H9 (cell line): Measurements from ENCODE around the gene NR2F1-AS1. TPM values are rescaled to one million over a fixed set of nuclear protein-coding genes. Genes with fewer than 3 reads are reported as not detected.
A peak's percentile ranks its signal among the peaks of the same experiment; 100 is the strongest.

Experiments used
- DNase-seq: peaks from one replicate; pipeline ENCODE4 v3.0.0-alpha.2; 2017
- H2AFZ ChIP-seq: one replicate; pipeline ENCODE4 v1.6.1; 2013; ENCODE audit warnings: mild to moderate bottlenecking, low read length, control low read depth, moderate library complexity
- H2AK5ac ChIP-seq: 2 replicates; pipeline ENCODE4 v1.6.1; 2013; ENCODE audit warnings: low read length, control low read depth, mixed read lengths; ENCODE audit not compliant: insufficient read length
- H2BK120ac ChIP-seq: one replicate; pipeline ENCODE4 v1.6.1; 2013; ENCODE audit warnings: low read depth, mild to moderate bottlenecking, low read length, control low read depth, inconsistent platforms; ENCODE audit not compliant: poor library complexity, severe bottlenecking
- H2BK12ac ChIP-seq: 2 replicates; pipeline ENCODE4 v1.6.1; 2013; ENCODE audit warnings: low read length, control low read depth, mixed read lengths, low read depth; ENCODE audit not compliant: insufficient read length
- H2BK15ac ChIP-seq: 2 replicates; pipeline ENCODE4 v1.6.1; 2013; ENCODE audit warnings: low read depth, low read length, control low read depth
- H2BK20ac ChIP-seq: one replicate; pipeline ENCODE4 v1.6.1; 2013; ENCODE audit warnings: low read depth, mild to moderate bottlenecking, low read length, control low read depth, inconsistent platforms; ENCODE audit not compliant: poor library complexity, severe bottlenecking
- H2BK5ac ChIP-seq: 2 replicates; pipeline ENCODE4 v1.6.1; 2013; ENCODE audit warnings: low read length, control low read depth, mixed read lengths; ENCODE audit not compliant: insufficient read length
- H3K14ac ChIP-seq: 2 replicates; pipeline ENCODE4 v1.6.1; 2013; ENCODE audit warnings: low read length, control low read depth; ENCODE audit not compliant: insufficient read depth
- H3K18ac ChIP-seq: 2 replicates; pipeline ENCODE4 v1.6.1; 2013; ENCODE audit warnings: low read depth, mild to moderate bottlenecking, mixed read lengths, low read length, control low read depth; ENCODE audit not compliant: insufficient read length
- H3K23ac ChIP-seq: 2 replicates; pipeline ENCODE4 v1.6.1; 2013; ENCODE audit warnings: low read length, control low read depth, mixed read lengths, low read depth; ENCODE audit not compliant: insufficient read length
- H3K23me2 ChIP-seq: 2 replicates; pipeline ENCODE4 v1.6.1; 2013; ENCODE audit warnings: low read depth, mild to moderate bottlenecking, mixed read lengths, low read length, control low read depth; ENCODE audit not compliant: insufficient read length, poor library complexity, severe bottlenecking
- H3K27ac ChIP-seq: 2 replicates; pipeline ENCODE4 v1.5.1; 2013; ENCODE audit warnings: low read length, control low read depth, mixed read lengths, low read depth; ENCODE audit not compliant: insufficient read length
- H3K27me3 ChIP-seq: 2 replicates; pipeline ENCODE4 v1.6.1; 2013; ENCODE audit warnings: low read length, control low read depth, inconsistent platforms; ENCODE audit not compliant: insufficient read depth
- H3K4ac ChIP-seq: 2 replicates; pipeline ENCODE4 v1.6.1; 2013; ENCODE audit warnings: low read depth, mild to moderate bottlenecking, control low read depth, inconsistent platforms, low read length, moderate library complexity
- H3K4me1 ChIP-seq: 2 replicates; pipeline ENCODE4 v1.6.1; 2013; ENCODE audit warnings: low read length, control low read depth, inconsistent platforms; ENCODE audit not compliant: insufficient read depth
- H3K4me2 ChIP-seq: 2 replicates; pipeline ENCODE4 v1.6.1; 2013; ENCODE audit warnings: low read length, control low read depth, mixed read lengths; ENCODE audit not compliant: insufficient read length, insufficient read depth
- H3K56ac ChIP-seq: 2 replicates; pipeline ENCODE4 v1.6.1; 2013; ENCODE audit warnings: low read depth, mild to moderate bottlenecking, mixed read lengths, low read length, control low read depth; ENCODE audit not compliant: insufficient read length
- H3K79me1 ChIP-seq: 2 replicates; pipeline ENCODE4 v1.6.1; 2013; ENCODE audit warnings: low read depth, mild to moderate bottlenecking, moderate library complexity, low read length, control low read depth, inconsistent platforms; ENCODE audit not compliant: insufficient read depth, poor library complexity, severe bottlenecking
- H3K79me2 ChIP-seq: 2 replicates; pipeline ENCODE4 v1.6.1; 2013; ENCODE audit warnings: low read length, control low read depth, inconsistent platforms; ENCODE audit not compliant: insufficient read depth
- H3K9ac ChIP-seq: 2 replicates; pipeline ENCODE4 v1.6.1; 2013; ENCODE audit warnings: low read length, control low read depth, mixed read lengths; ENCODE audit not compliant: insufficient read length; ENCODE audit errors: extremely low read depth
- H3K9me3 ChIP-seq: one replicate; pipeline ENCODE4 v1.6.1; 2013; ENCODE audit warnings: low read depth, low read length, inconsistent platforms; ENCODE audit not compliant: control insufficient read depth
- H3T11ph ChIP-seq: one replicate; pipeline ENCODE4 v1.6.1; 2013; ENCODE audit warnings: mild to moderate bottlenecking, low read length, control low read depth, inconsistent platforms
- H4K20me1 ChIP-seq: one replicate; pipeline ENCODE4 v1.6.1; 2013; ENCODE audit not compliant: control insufficient read depth, insufficient read length, insufficient read depth
- H4K5ac ChIP-seq: 2 replicates; pipeline ENCODE4 v1.6.1; 2013; ENCODE audit warnings: low read depth, mild to moderate bottlenecking, mixed read lengths, low read length, control low read depth; ENCODE audit not compliant: insufficient read length
- H4K8ac ChIP-seq: replicated peaks from 2 replicates; pipeline ENCODE4 v1.6.1; 2013; ENCODE audit warnings: low read length, control low read depth, mixed read lengths, low read depth; ENCODE audit not compliant: insufficient read length
- H4K91ac ChIP-seq: 2 replicates; pipeline ENCODE4 v1.6.1; 2013; ENCODE audit warnings: low read depth, mild to moderate bottlenecking, moderate library complexity, mixed read lengths, low read length, control low read depth; ENCODE audit not compliant: insufficient read length
- H3K27ac Mint-ChIP-seq, 3 experiments: 2 replicates in 2 of 3; 3 replicates in 1 of 3; pipeline ENCODE4 v1.8.0; 2020 to 2021; ENCODE audit warnings: mixed read lengths in 3 of 3, mild to moderate bottlenecking in 1 of 3, moderate library complexity in 1 of 3
- H3K27me3 Mint-ChIP-seq: 2 replicates; pipeline ENCODE4 v1.8.0; 2021; ENCODE audit warnings: low read depth, mild to moderate bottlenecking, moderate library complexity, mixed read lengths
- H3K36me3 Mint-ChIP-seq, 3 experiments: 2 replicates in 2 of 3; 3 replicates in 1 of 3; pipeline ENCODE4 v1.8.0; 2020 to 2021; ENCODE audit warnings: low read depth in 3 of 3, mixed read lengths in 3 of 3; ENCODE audit not compliant: insufficient read depth in 1 of 3
- H3K4me1 Mint-ChIP-seq, 2 experiments: 2 replicates each; pipeline ENCODE4 v1.8.0; 2020; ENCODE audit warnings: mixed read lengths in 2 of 2
- H3K4me3 Mint-ChIP-seq, 2 experiments: 2 replicates in 1 of 2; 3 replicates in 1 of 2; pipeline ENCODE4 v1.8.0; 2020 to 2021; ENCODE audit warnings: mild to moderate bottlenecking in 2 of 2, mixed read lengths in 2 of 2, moderate library complexity in 1 of 2
- H3K9me3 Mint-ChIP-seq, 2 experiments: 2 replicates in 1 of 2; 3 replicates in 1 of 2; pipeline ENCODE4 v1.8.0; 2020; ENCODE audit warnings: mild to moderate bottlenecking in 2 of 2, mixed read lengths in 2 of 2, moderate library complexity in 1 of 2
- WGBS: extraction: QIAGEN DNeasy Blood & Tissue Kit; methylation state at CpG from one replicate; pipeline ENCODE4 v1.1.7; 2013; ENCODE audit warnings: missing lambda C conversion rate, low lambda C conversion rate, mixed read lengths; ENCODE audit not compliant: insufficient read length; ENCODE audit errors: extremely low coverage; 5-methylcytosine and 5-hydroxymethylcytosine counted together
- total RNA-seq: library from RNA; stranded (reverse); gene quantifications from 2 replicates; pipeline ENCODE4 v1.2.1, GENCODE V29; 2021
- TF ChIP-seq, protein P1 (sequence below): fragments of 200-600 bp; sonication (generic); conservative IDR thresholded peaks from 3 replicates; pipeline ENCODE4 v1.8.0; 2021; ENCODE audit warnings: antibody characterized with exemption, mild to moderate bottlenecking

NR2F1-AS1 gene
- total RNA-seq, 1 experiment from 2014 or later, result 1.9 TPM

DNA sequence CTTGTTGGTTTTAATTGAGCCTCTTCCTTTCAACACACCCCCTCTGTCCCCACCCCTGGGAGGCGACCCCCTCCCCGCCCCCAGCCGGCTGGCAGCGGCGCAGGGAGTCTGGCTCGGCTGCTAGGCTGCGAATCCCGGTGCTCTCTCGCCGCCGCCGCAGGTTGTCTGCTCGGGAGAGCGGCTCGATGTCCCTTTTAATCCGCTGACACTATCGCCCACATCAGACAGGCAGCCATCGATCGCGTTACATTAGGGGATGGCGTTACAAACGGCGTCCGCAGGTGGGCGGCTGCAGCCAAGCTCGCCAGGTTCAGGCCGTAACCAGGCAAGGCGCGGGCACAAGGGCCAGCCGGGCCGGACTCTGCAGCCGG lies 1.3 kb downstream of the NR2F1-AS1 start:
- Mint-ChIP-seq H3K27me3 (peaks cover 5% of the 10 kb centered on the region), H3K9me3 (peaks cover 0 to 3% of the 10 kb centered on the region in 2 experiments; a peak in 3 of 5 replicates), H3K27ac (no peak overlapping the region), H3K4me1 (peaks cover 14 to 24% of the 10 kb centered on the region in 2 experiments), H3K36me3 (no peaks in the 10 kb centered on the region), H3K4me3 (peak overlapping the region in 1 of 2 experiments; percentile 46; a peak in 3 of 5 replicates)
- Histone ChIP-seq H2BK12ac (no peak overlapping the region), H3K27ac (no peak overlapping the region), H2BK20ac (no peak overlapping the region), H4K20me1 (no peaks in the 10 kb centered on the region), H3K18ac (no peak overlapping the region), H4K8ac (no peak overlapping the region), H3K4ac (no peak overlapping the region), H3K56ac (no peak overlapping the region), H3K4me1 (no peaks in the 10 kb centered on the region; the same call in 1 of the 2 replicates), H3K27me3 (peaks cover 72% of the 10 kb centered on the region), H3K14ac (no peak overlapping the region), H3K4me2 (peak overlapping the region; percentile 49), H3K79me2 (no peaks in the 10 kb centered on the region), H2AFZ (no peak overlapping the region), H4K91ac (no peak overlapping the region), H2AK5ac (no peak overlapping the region), H3K9ac (no peak overlapping the region), H3K23ac (no peak overlapping the region), H3K79me1 (no peaks in the 10 kb centered on the region), H2BK5ac (no peak overlapping the region), H3K23me2 (peaks cover 12% of the 10 kb centered on the region), H2BK15ac (no peak overlapping the region), H4K5ac (no peak overlapping the region), H2BK120ac (no peak overlapping the region), H3T11ph (no peak overlapping the region), H3K9me3 (no peaks in the 10 kb centered on the region)
- TF ChIP-seq, protein P1, sequence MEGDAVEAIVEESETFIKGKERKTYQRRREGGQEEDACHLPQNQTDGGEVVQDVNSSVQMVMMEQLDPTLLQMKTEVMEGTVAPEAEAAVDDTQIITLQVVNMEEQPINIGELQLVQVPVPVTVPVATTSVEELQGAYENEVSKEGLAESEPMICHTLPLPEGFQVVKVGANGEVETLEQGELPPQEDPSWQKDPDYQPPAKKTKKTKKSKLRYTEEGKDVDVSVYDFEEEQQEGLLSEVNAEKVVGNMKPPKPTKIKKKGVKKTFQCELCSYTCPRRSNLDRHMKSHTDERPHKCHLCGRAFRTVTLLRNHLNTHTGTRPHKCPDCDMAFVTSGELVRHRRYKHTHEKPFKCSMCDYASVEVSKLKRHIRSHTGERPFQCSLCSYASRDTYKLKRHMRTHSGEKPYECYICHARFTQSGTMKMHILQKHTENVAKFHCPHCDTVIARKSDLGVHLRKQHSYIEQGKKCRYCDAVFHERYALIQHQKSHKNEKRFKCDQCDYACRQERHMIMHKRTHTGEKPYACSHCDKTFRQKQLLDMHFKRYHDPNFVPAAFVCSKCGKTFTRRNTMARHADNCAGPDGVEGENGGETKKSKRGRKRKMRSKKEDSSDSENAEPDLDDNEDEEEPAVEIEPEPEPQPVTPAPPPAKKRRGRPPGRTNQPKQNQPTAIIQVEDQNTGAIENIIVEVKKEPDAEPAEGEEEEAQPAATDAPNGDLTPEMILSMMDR, result no peak
- no CpG with 5 or more reads among the region's 32 CpGs for WGBS
- DNase-seq, result peak; percentile 62
